Ishikawa (cell line): ENCODE data around the gene TBL1X.

ENCODE experiments used
- CEBPB ChIP-seq: IDR thresholded peaks from 2 replicates; pipeline ENCODE4 v1.6.1; 2012
- CREB1 ChIP-seq: IDR thresholded peaks from 2 replicates; pipeline ENCODE4 v1.6.1; 2012; ENCODE audit warnings: low read depth
- EGR1 ChIP-seq: IDR thresholded peaks from 2 replicates; pipeline ENCODE4 v1.6.1; 2012
- EP300 ChIP-seq: IDR thresholded peaks from 2 replicates; pipeline ENCODE4 v1.6.1; 2012; ENCODE audit warnings: borderline replicate concordance
- FOXM1 ChIP-seq: IDR thresholded peaks from 2 replicates; pipeline ENCODE4 v1.6.1; 2012; ENCODE audit warnings: low read depth, borderline replicate concordance
- NFIC ChIP-seq: IDR thresholded peaks from 2 replicates; pipeline ENCODE4 v1.6.1; 2012
- RAD21 ChIP-seq: IDR thresholded peaks from 2 replicates; pipeline ENCODE4 v1.6.1; 2012; ENCODE audit warnings: low read depth
- TAF1 ChIP-seq: IDR thresholded peaks from 2 replicates; pipeline ENCODE4 v1.6.1; 2012; ENCODE audit warnings: low read depth, mild to moderate bottlenecking
- TCF12 ChIP-seq: IDR thresholded peaks from 2 replicates; pipeline ENCODE4 v1.6.1; 2012; ENCODE audit warnings: low read depth
- TEAD4 ChIP-seq: IDR thresholded peaks from 2 replicates; pipeline ENCODE4 v1.6.1; 2012
- YY1 ChIP-seq: IDR thresholded peaks from 2 replicates; pipeline ENCODE4 v1.6.1; 2012; ENCODE audit warnings: low read depth
- ZBTB7A ChIP-seq: IDR thresholded peaks from 2 replicates; pipeline ENCODE4 v1.6.1; 2012; ENCODE audit warnings: low read depth
- TF ChIP-seq, protein P1 (sequence below): IDR thresholded peaks from 2 replicates; pipeline ENCODE4 v1.6.1; 2012; ENCODE audit warnings: low read depth, mild to moderate bottlenecking
- TF ChIP-seq, protein P2 (sequence below): IDR thresholded peaks from 2 replicates; pipeline ENCODE4 v1.6.1; 2012
- TF ChIP-seq, protein P3 (sequence below): IDR thresholded peaks from 2 replicates; pipeline ENCODE4 v1.6.1; 2012

TBL1X gene

DNA sequence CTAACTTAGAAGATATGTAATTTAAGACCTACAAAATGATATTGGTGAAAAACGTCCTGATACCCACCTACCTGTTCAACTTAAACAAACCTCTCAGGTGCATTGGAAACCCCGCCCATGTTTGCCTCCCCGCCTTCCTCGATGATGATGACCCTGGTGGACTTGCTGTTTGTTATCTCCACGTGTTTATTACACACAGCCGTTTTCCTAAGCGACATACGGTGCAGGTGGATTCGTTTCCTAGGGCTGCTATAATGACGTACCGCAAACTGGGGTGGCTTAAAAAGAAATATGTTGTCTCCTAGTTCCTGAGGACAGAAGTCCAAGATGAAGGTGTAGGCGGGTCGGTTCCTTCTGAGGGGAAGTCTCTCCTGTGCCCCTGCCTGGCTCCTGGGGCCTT, 190.1 kb downstream of the TBL1X start:
- TF ChIP-seq TCF12 (no peak), EGR1 (no peak), CREB1 (no peak), YY1 (no peak), FOXM1 (no peak), RAD21 (no peak), CEBPB (no peak), ZBTB7A (no peak), TEAD4 (no peak)
- TF ChIP-seq, protein P1, sequence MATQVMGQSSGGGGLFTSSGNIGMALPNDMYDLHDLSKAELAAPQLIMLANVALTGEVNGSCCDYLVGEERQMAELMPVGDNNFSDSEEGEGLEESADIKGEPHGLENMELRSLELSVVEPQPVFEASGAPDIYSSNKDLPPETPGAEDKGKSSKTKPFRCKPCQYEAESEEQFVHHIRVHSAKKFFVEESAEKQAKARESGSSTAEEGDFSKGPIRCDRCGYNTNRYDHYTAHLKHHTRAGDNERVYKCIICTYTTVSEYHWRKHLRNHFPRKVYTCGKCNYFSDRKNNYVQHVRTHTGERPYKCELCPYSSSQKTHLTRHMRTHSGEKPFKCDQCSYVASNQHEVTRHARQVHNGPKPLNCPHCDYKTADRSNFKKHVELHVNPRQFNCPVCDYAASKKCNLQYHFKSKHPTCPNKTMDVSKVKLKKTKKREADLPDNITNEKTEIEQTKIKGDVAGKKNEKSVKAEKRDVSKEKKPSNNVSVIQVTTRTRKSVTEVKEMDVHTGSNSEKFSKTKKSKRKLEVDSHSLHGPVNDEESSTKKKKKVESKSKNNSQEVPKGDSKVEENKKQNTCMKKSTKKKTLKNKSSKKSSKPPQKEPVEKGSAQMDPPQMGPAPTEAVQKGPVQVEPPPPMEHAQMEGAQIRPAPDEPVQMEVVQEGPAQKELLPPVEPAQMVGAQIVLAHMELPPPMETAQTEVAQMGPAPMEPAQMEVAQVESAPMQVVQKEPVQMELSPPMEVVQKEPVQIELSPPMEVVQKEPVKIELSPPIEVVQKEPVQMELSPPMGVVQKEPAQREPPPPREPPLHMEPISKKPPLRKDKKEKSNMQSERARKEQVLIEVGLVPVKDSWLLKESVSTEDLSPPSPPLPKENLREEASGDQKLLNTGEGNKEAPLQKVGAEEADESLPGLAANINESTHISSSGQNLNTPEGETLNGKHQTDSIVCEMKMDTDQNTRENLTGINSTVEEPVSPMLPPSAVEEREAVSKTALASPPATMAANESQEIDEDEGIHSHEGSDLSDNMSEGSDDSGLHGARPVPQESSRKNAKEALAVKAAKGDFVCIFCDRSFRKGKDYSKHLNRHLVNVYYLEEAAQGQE: no peak
- TF ChIP-seq, protein P2, sequence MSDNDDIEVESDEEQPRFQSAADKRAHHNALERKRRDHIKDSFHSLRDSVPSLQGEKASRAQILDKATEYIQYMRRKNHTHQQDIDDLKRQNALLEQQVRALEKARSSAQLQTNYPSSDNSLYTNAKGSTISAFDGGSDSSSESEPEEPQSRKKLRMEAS: no peak

DNA sequence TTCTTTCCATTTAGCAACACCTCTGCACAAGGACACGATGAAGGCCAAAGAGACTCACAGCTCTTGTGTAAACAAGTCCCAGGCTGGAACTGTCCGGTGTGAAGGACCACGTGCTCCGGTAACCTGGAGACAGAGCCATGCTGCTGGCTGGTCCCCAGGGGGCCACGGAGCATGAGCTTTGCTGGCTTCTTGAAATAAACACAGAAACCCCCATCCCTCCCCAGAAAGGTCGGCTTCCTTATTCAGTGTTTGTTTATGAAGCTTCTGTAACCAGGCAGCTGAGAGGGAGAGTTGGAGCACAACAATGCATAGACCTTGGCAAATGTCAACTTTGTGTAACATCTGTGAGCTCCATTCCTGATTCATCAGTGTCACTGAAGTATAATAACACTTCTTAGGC, 191.4 kb downstream of the TBL1X start:
- TF ChIP-seq, protein P2: no peak
- TF ChIP-seq EGR1 (no peak), EP300 (no peak), CREB1 (no peak), NFIC (no peak), CEBPB (no peak)
- TF ChIP-seq, protein P3, sequence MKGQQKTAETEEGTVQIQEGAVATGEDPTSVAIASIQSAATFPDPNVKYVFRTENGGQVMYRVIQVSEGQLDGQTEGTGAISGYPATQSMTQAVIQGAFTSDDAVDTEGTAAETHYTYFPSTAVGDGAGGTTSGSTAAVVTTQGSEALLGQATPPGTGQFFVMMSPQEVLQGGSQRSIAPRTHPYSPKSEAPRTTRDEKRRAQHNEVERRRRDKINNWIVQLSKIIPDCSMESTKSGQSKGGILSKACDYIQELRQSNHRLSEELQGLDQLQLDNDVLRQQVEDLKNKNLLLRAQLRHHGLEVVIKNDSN: no peak

DNA sequence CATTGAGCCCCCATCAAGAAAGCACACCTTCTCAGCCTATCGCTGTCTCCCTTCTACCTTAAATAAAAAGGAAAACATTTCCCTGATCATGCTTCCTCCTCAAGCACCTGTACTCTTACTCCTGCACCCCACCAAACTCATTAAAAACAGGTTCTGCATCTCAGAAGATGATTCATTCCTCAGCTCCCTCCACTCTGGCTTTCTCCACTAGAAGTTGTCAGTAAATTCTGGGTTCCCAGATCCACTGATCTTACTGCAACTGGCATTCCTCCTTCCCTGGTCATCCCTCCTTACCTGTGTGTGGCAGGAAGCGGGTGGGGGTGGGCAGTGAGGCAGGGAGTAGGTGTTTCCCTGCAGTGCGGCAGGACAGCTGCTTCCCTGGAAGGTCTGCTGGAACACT, 192.0 kb downstream of the TBL1X start:
- TF ChIP-seq TEAD4: no peak
- TF ChIP-seq CEBPB: no peak
- no peak for TF ChIP-seq EGR1
- no peak for TF ChIP-seq RAD21
- TF ChIP-seq, protein P1: no peak
- no peak for TF ChIP-seq FOXM1
- no peak for TF ChIP-seq YY1
- no peak for TF ChIP-seq TCF12
- TF ChIP-seq NFIC: no peak
- TF ChIP-seq, protein P3: no peak
- no peak for TF ChIP-seq TAF1
- TF ChIP-seq, protein P2: no peak
- TF ChIP-seq CREB1: no peak
- no peak for TF ChIP-seq EP300
- no peak for TF ChIP-seq ZBTB7A

DNA sequence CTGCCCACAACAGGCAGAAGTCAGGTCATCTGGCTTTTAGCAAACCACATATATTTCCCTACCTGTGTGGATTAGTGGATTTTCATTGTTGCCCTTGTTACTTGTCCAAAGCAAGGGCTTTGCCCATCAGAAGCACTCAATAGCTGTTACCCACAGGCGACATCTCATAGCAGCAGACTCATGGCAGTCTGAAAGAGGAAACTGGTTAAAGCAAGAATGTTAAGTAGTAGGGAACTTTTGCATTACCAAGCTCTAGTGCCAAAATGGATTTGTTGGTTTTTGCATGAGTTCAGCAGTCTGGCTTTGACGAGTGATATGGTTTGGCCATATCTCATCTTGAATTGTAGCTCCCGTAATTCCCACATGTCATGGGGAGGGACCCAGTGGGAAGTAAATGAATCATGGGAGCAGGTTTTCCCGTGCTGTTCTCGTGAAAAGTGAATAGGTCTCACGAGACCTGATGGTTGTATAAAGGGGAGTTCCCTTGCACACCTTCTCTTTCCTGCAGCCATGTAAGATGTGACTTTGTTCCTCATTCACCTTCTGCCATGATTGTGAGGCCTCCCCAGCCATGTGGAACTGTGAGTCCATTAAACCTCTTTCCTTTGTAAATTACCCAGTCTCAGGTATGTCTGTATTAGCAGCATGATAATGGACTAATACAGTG, 192.9 kb downstream of the TBL1X start:
- TF ChIP-seq NFIC (no peak), EP300 (no peak), EGR1 (no peak), ZBTB7A (no peak), FOXM1 (no peak)

DNA sequence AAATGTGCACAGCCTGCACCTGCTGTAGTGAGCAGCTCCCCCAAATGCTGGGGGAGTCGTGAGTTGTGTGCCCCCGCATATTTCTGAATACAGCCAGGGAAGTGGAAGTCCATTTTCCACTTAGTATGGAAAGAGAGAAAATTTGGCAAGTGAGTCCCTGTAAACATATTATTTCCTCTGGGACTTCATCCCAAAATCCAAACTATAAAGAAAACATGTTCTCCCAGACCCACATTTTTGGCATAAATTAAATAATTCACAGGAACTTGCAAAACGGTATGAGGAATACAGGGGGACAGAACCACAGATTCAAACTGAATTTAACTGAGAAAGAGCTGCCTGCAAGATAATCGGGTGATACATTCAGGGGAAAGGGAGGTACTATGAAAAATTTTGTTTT, 193.6 kb downstream of the TBL1X start:
- TF ChIP-seq TAF1 (no peak), RAD21 (no peak), ZBTB7A (no peak), TEAD4 (no peak), YY1 (no peak), CEBPB (no peak), TCF12 (no peak), EGR1 (no peak), NFIC (no peak), CREB1 (no peak), FOXM1 (no peak), EP300 (no peak)
- TF ChIP-seq, protein P1: no peak
- TF ChIP-seq, protein P2: no peak
- TF ChIP-seq, protein P3: no peak
